ENCODE data around the gene KRTAP2-4.
"Not testable (repeated sequence)": the region's sequence is repeated elsewhere in the genome, so short reads cannot be mapped to it uniquely, and the experiment has no call there.

The KRTAP2-4 gene

GRCh38 chr17:41037853-41038350, 27.8 kb downstream of the KRTAP2-4 start:
- DNase-seq (ENCODE audit: low read depth in 2 of 2): no peak

GRCh38 chr17:41034346-41034935, 31.2 kb downstream of the KRTAP2-4 start, which contains the start of gene KRTAP1-3:
TSS of gene KRTAP1-3 (minus strand) at chr17:41034874. CDS start at chr17:41034821, 53 bp downstream.
- DNase-seq (ENCODE audit: low read depth in 2 of 2): not testable (repeated sequence)

- no peak for DNase-seq (ENCODE audit: low read depth in 2 of 2)
Observed at GRCh38 chr17:41029633-41030245, 35.9 kb downstream of the KRTAP2-4 start, which contains the start of gene KRTAP1-4. TSS of gene KRTAP1-4 (minus strand) at chr17:41030195. CDS start at chr17:41030078, 117 bp downstream.

GRCh38 chr17:41026715-41027471, 38.8 kb downstream of the KRTAP2-4 start, which contains the start of gene KRTAP1-5:
TSS of gene KRTAP1-5 (minus strand) at chr17:41027208. CDS start at chr17:41027155, 53 bp downstream.
- DNase-seq (ENCODE audit: low read depth in 2 of 2): no peak

- DNase-seq (ENCODE audit: low read depth in 2 of 2): no peak
Observed at GRCh38 chr17:41024697-41025096, 41.0 kb downstream of the KRTAP2-4 start.

- no peak for DNase-seq (ENCODE audit: low read depth in 2 of 2)
Observed at GRCh38 chr17:41020336-41020735, 45.3 kb downstream of the KRTAP2-4 start.

GRCh38 chr17:41019415-41019814, 46.3 kb downstream of the KRTAP2-4 start:
- DNase-seq (ENCODE audit: low read depth in 2 of 2): no peak

- no peak for DNase-seq (ENCODE audit: low read depth in 2 of 2)
Observed at GRCh38 chr17:41018541-41018940, 47.1 kb downstream of the KRTAP2-4 start.

GRCh38 chr17:41016578-41017215, 49.0 kb downstream of the KRTAP2-4 start:
- no peak for DNase-seq (ENCODE audit: low read depth in 2 of 2)

- DNase-seq (ENCODE audit: low read depth in 2 of 2): no peak
Observed at GRCh38 chr17:41015454-41015853, 50.2 kb downstream of the KRTAP2-4 start.
